HepG2 (cell line): ENCODE measurements around the gene CBX2. TPM values are rescaled to one million over a fixed set of nuclear protein-coding genes. Genes with fewer than 3 reads are reported as not detected.

Experiments used
- AHDC1 ChIP-seq: sonication (generic); formaldehyde crosslinking; IDR thresholded peaks from 2 replicates; pipeline ENCODE4 v1.5.1; 2020; ENCODE audit warnings: mild to moderate bottlenecking, missing genetic modification reagents, borderline replicate concordance
- CCAR2 ChIP-seq: fragments of 200-400 bp; formaldehyde crosslinking; optimal IDR thresholded peaks from 2 replicates; pipeline ENCODE3; 2018; ENCODE audit warnings: low read depth, mild to moderate bottlenecking, low read length, moderate library complexity
- CREB1 ChIP-seq, 2 experiments: fragments of 450-650 bp in 1 of 2; IDR thresholded peaks; 2 replicates each; pipeline ENCODE4 v1.6.1; 2016 to 2017; ENCODE audit warnings: control low read depth in 1 of 2, mild to moderate bottlenecking in 1 of 2, missing compliant biosample characterization in 1 of 2, missing genetic modification characterization in 1 of 2
- DPF2 ChIP-seq: sonication (generic); formaldehyde crosslinking; IDR thresholded peaks from 2 replicates; pipeline ENCODE4 v1.4.0; 2020; ENCODE audit warnings: mild to moderate bottlenecking, low read depth, missing genetic modification reagents, borderline replicate concordance
- KDM5B ChIP-seq: sonication (generic); formaldehyde crosslinking; IDR thresholded peaks from 2 replicates; pipeline ENCODE4 v1.4.0; 2020; ENCODE audit warnings: missing genetic modification reagents, mild to moderate bottlenecking, borderline replicate concordance
- NR1H2 ChIP-seq: sonication (generic); formaldehyde crosslinking; IDR thresholded peaks from 2 replicates; pipeline ENCODE4 v1.8.1; 2022; ENCODE audit warnings: low read depth, missing genetic modification reagents, borderline replicate concordance
- RXRB ChIP-seq: IDR thresholded peaks from 2 replicates; pipeline ENCODE4 v1.6.1; 2016; ENCODE audit warnings: borderline replicate concordance, missing genetic modification reagents, missing compliant biosample characterization
- U2AF2 ChIP-seq: fragments of 200-400 bp; formaldehyde crosslinking; IDR thresholded peaks from 2 replicates; pipeline ENCODE4 v1.6.1; 2017; ENCODE audit warnings: low read depth, mild to moderate bottlenecking, low read length
- XBP1 ChIP-seq: sonication (generic); formaldehyde crosslinking; IDR thresholded peaks from 2 replicates; pipeline ENCODE4 v1.5.0; 2020; ENCODE audit warnings: missing genetic modification reagents
- ZNF251 ChIP-seq: sonication (generic); formaldehyde crosslinking; IDR thresholded peaks from 2 replicates; pipeline ENCODE4 v1.9.0; 2021; ENCODE audit warnings: mild to moderate bottlenecking, missing genetic modification reagents
- ZNF333 ChIP-seq: sonication (generic); formaldehyde crosslinking; IDR thresholded peaks from 2 replicates; pipeline ENCODE4 v1.4.0; 2020; ENCODE audit warnings: mild to moderate bottlenecking, missing genetic modification reagents, borderline replicate concordance
- ZNF552 ChIP-seq: sonication (generic); formaldehyde crosslinking; IDR thresholded peaks from 2 replicates; pipeline ENCODE4 v1.9.0; 2022; ENCODE audit warnings: missing genetic modification reagents, mild to moderate bottlenecking, borderline replicate concordance
- ZNF720 ChIP-seq: sonication (generic); formaldehyde crosslinking; IDR thresholded peaks from 2 replicates; pipeline ENCODE4 v1.4.0; 2020; ENCODE audit warnings: missing genetic modification reagents
- polyA plus RNA-seq, 8 experiments: library from polyadenylated mRNA; depleted of rRNA in 3 of 8; stranded (reverse) in 7 of 8; unstranded in 1 of 8; fragments of >200 nt; fragmentation: Illumina TruSeq in 4 of 8; extraction: Trizol in 4 of 8; gene quantifications; 2 replicates each; pipeline versions ENCODE4 v1.2.1 to v1.2.3, GENCODE V29; 2011 to 2016; ENCODE audit warnings: low read depth in 4 of 8, missing spikeins in 1 of 8, mixed read lengths in 1 of 8; ENCODE audit not compliant: insufficient read depth in 1 of 8
- total RNA-seq, 5 experiments: library from RNA; depleted of rRNA; stranded (reverse); fragments of >200 nt; fragmentation: Illumina TruSeq; extraction: Trizol; gene quantifications; 2 replicates each; pipeline ENCODE4 v1.2.3, GENCODE V29; 2016; ENCODE audit warnings: low read depth in 1 of 5
- TF ChIP-seq, protein P1 (sequence below): IDR thresholded peaks from 2 replicates; pipeline ENCODE4 v1.6.1; 2016; ENCODE audit warnings: mild to moderate bottlenecking
- TF ChIP-seq, protein P2 (sequence below): sonication (generic); formaldehyde crosslinking; IDR thresholded peaks from 2 replicates; pipeline ENCODE4 v1.8.0; 2022; ENCODE audit warnings: missing genetic modification reagents, low read depth, mild to moderate bottlenecking, borderline replicate concordance
- TF ChIP-seq, protein P3 (sequence below): IDR thresholded peaks from 2 replicates; pipeline ENCODE4 v1.6.1; 2016
- TF ChIP-seq, protein P4 (sequence below): IDR thresholded peaks from 2 replicates; pipeline ENCODE4 v1.6.1; 2016; ENCODE audit warnings: missing biosample characterization, missing genetic modification reagents, low read depth

CBX2 gene
- total and polyA plus RNA-seq, 2 of the 13 experiments (the other 11 are each of a cell fraction or from before 2014, with no cell fraction given), result 14.5 to 31.1 TPM

- TF ChIP-seq ZNF251 (CRISPR knock-in tag), result no peak
- no peak for TF ChIP-seq ZNF552 (CRISPR knock-in tag)
- TF ChIP-seq KDM5B (CRISPR knock-in tag), result peak; percentile 83
- no peak for TF ChIP-seq ZNF333 (CRISPR knock-in tag)
- no peak for TF ChIP-seq NR1H2 (CRISPR knock-in tag)
- TF ChIP-seq RXRB, result peak; percentile 82
- no peak for TF ChIP-seq ZNF720 (CRISPR knock-in tag)
- TF ChIP-seq DPF2 (CRISPR knock-in tag), result no peak
- peak; percentile 73; the same call in 1 of the 2 replicates for TF ChIP-seq AHDC1 (CRISPR knock-in tag)
- TF ChIP-seq U2AF2, result no peak
- TF ChIP-seq, protein P1, sequence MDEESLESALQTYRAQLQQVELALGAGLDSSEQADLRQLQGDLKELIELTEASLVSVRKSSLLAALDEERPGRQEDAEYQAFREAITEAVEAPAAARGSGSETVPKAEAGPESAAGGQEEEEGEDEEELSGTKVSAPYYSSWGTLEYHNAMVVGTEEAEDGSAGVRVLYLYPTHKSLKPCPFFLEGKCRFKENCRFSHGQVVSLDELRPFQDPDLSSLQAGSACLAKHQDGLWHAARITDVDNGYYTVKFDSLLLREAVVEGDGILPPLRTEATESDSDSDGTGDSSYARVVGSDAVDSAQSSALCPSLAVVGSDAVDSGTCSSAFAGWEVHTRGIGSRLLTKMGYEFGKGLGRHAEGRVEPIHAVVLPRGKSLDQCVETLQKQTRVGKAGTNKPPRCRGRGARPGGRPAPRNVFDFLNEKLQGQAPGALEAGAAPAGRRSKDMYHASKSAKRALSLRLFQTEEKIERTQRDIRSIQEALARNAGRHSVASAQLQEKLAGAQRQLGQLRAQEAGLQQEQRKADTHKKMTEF (CRISPR knock-in tag), result peak; percentile 67
- TF ChIP-seq, protein P2, sequence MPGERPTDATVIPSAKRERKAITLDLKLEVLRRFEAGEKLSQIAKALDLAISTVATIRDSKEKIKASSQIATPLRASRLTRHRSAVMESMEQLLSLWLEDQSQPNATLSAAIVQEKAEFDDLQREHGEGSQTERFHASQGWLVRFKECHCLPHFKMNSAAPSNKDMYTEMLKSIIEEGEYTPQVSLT (CRISPR knock-in tag), result no peak
- TF ChIP-seq CCAR2, result no peak
- TF ChIP-seq, protein P3, sequence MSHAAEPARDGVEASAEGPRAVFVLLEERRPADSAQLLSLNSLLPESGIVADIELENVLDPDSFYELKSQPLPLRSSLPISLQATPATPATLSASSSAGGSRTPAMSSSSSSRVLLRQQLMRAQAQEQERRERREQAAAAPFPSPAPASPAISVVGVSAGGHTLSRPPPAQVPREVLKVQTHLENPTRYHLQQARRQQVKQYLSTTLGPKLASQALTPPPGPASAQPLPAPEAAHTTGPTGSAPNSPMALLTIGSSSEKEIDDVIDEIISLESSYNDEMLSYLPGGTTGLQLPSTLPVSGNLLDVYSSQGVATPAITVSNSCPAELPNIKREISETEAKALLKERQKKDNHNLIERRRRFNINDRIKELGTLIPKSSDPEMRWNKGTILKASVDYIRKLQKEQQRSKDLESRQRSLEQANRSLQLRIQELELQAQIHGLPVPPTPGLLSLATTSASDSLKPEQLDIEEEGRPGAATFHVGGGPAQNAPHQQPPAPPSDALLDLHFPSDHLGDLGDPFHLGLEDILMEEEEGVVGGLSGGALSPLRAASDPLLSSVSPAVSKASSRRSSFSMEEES, result peak; percentile 69; the same call in 1 of the 2 replicates
- TF ChIP-seq, protein P4, sequence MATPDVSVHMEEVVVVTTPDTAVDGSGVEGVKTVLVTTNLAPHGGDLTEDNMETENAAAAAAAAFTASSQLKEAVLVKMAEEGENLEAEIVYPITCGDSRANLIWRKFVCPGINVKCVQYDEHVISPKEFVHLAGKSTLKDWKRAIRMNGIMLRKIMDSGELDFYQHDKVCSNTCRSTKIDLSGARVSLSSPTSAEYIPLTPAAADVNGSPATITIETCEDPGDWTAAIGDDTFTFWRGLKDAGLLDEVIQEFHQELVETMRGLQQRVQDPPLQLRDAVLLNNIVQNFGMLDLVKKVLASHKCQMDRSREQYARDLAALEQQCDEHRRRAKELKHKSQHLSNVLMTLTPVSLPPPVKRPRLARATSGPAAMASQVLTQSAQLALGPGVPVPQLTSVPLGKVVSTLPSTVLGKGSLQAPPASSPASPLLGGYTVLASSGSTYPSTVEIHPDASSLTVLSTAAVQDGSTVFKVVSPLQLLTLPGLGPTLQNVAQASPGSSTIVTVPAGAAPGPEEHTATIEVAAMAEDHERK (CRISPR knock-in tag), result no peak
- no peak for TF ChIP-seq CREB1 (IDR thresholded peaks at IDR 0.05)
- TF ChIP-seq CREB1 (CRISPR knock-in tag; IDR thresholded peaks at IDR 0.05), result no peak
- no peak for TF ChIP-seq XBP1 (CRISPR knock-in tag)
These were observed 44.9 kb upstream of the CBX2 start (continued) for GRCh38 chr17:79732804-79733691.
